Trophoblast cell (in vitro differentiated cells and primary cell): Measurements from ENCODE around the gene ZGPAT.
"Not testable (repeated sequence)": the region's sequence is repeated elsewhere in the genome, so short reads cannot be mapped to it uniquely, and the experiment has no call there.

Experiments used
- DNase-seq, 2 donors: peaks; one replicate each; pipeline ENCODE4 v3.0.0-alpha.2; 2016
- H2AFZ ChIP-seq: 2 replicates; pipeline ENCODE4 v1.6.1; 2013; ENCODE audit warnings: low read length, moderate library complexity, mild to moderate bottlenecking; ENCODE audit not compliant: insufficient read depth, poor library complexity
- H2AK5ac ChIP-seq: 2 replicates; pipeline ENCODE4 v1.6.1; 2013; ENCODE audit warnings: mild to moderate bottlenecking, low read length
- H2BK120ac ChIP-seq: 2 replicates; pipeline ENCODE4 v1.6.1; 2013; ENCODE audit warnings: low read length, mild to moderate bottlenecking, moderate library complexity; ENCODE audit not compliant: insufficient read depth, poor library complexity
- H2BK12ac ChIP-seq: 2 replicates; pipeline ENCODE4 v1.6.1; 2013; ENCODE audit warnings: mild to moderate bottlenecking, low read length, moderate library complexity
- H2BK5ac ChIP-seq: 2 replicates; pipeline ENCODE4 v1.6.1; 2013; ENCODE audit warnings: low read length, low read depth, moderate library complexity, mild to moderate bottlenecking; ENCODE audit not compliant: poor library complexity
- H3K14ac ChIP-seq: 2 replicates; pipeline ENCODE4 v1.6.1; 2013; ENCODE audit warnings: mild to moderate bottlenecking, low read length
- H3K18ac ChIP-seq: 2 replicates; pipeline ENCODE4 v1.6.1; 2013; ENCODE audit warnings: mild to moderate bottlenecking, low read length
- H3K23ac ChIP-seq: 2 replicates; pipeline ENCODE4 v1.6.1; 2013; ENCODE audit warnings: low read length
- H3K27ac ChIP-seq: 2 replicates; pipeline ENCODE4 v1.5.1; 2013; ENCODE audit warnings: low read depth, mild to moderate bottlenecking, inconsistent platforms, low read length, moderate library complexity
- H3K27me3 ChIP-seq: 2 replicates; pipeline ENCODE4 v1.6.1; 2013; ENCODE audit warnings: inconsistent platforms, mild to moderate bottlenecking, low read length, moderate library complexity; ENCODE audit not compliant: insufficient read depth
- H3K36me3 ChIP-seq, 2 experiments: 1 replicate in 1 of 2; 2 replicates in 1 of 2; pipeline ENCODE4 v1.6.1; 2013; ENCODE audit warnings: low read length in 2 of 2, mild to moderate bottlenecking in 2 of 2, moderate library complexity in 1 of 2; ENCODE audit not compliant: insufficient read depth in 2 of 2, control insufficient read depth in 1 of 2
- H3K4ac ChIP-seq: 2 replicates; pipeline ENCODE4 v1.6.1; 2013; ENCODE audit warnings: low read depth, mild to moderate bottlenecking, low read length, moderate library complexity
- H3K4me1 ChIP-seq, 2 experiments: 1 replicate in 1 of 2; 2 replicates in 1 of 2; pipeline ENCODE4 v1.6.1; 2013; ENCODE audit warnings: low read length in 2 of 2, mild to moderate bottlenecking in 2 of 2, moderate library complexity in 1 of 2; ENCODE audit not compliant: insufficient read depth in 2 of 2, control insufficient read depth in 1 of 2
- H3K4me2 ChIP-seq: 2 replicates; pipeline ENCODE4 v1.6.1; 2013; ENCODE audit warnings: inconsistent platforms, mild to moderate bottlenecking, low read length, moderate library complexity
- H3K4me3 ChIP-seq: 2 replicates; pipeline ENCODE4 v1.5.1; 2013; ENCODE audit warnings: mild to moderate bottlenecking, low read depth, low read length, inconsistent platforms
- H3K79me1 ChIP-seq: one replicate; pipeline ENCODE4 v1.6.1; 2013; ENCODE audit warnings: low read length
- H3K79me2 ChIP-seq: 2 replicates; pipeline ENCODE4 v1.6.1; 2013; ENCODE audit warnings: low read length, mild to moderate bottlenecking; ENCODE audit not compliant: control insufficient read depth, insufficient read depth, poor library complexity
- H3K9ac ChIP-seq: 2 replicates; pipeline ENCODE4 v1.6.1; 2013; ENCODE audit warnings: mild to moderate bottlenecking, low read length
- H3K9me3 ChIP-seq: 2 replicates; pipeline ENCODE4 v1.6.1; 2013; ENCODE audit warnings: low read depth, mild to moderate bottlenecking, control low read depth, inconsistent platforms, low read length; ENCODE audit not compliant: insufficient read depth
- H4K12ac ChIP-seq: 2 replicates; pipeline ENCODE4 v1.6.1; 2013; ENCODE audit warnings: low read depth, mild to moderate bottlenecking, low read length, moderate library complexity
- H4K8ac ChIP-seq: 2 replicates; pipeline ENCODE4 v1.6.1; 2013; ENCODE audit warnings: low read depth, mild to moderate bottlenecking, low read length, moderate library complexity
- H4K91ac ChIP-seq: one replicate; pipeline ENCODE4 v1.6.1; 2013; ENCODE audit warnings: low read depth, mild to moderate bottlenecking, low read length, moderate library complexity
- WGBS: extraction: QIAGEN DNeasy Blood & Tissue Kit; methylation state at CpG from one replicate; pipeline ENCODE4 v1.1.7; 2013; ENCODE audit warnings: missing lambda C conversion rate; ENCODE audit not compliant: insufficient read length, insufficient coverage; ENCODE audit errors: extremely low coverage; 5-methylcytosine and 5-hydroxymethylcytosine counted together

Gene ZGPAT

GRCh38 chr20:63667858-63668257, 40.0 kb upstream of the ZGPAT start:
- H3K27ac ChIP-seq = no peak overlapping the region

GRCh38 chr20:63668351-63668750, 39.5 kb upstream of the ZGPAT start:
- Histone ChIP-seq H3K9me3 (no peaks in the 10 kb centered on the region), H2BK120ac (no peak overlapping the region), H3K79me2 (no peaks in the 10 kb centered on the region), H2BK5ac (no peak overlapping the region), H3K27me3 (no peaks in the 10 kb centered on the region), H3K4me3 (no peak overlapping the region), H3K79me1 (no peaks in the 10 kb centered on the region), H4K12ac (no peak overlapping the region), H3K4ac (no peak overlapping the region), H4K8ac (no peak overlapping the region), H2BK12ac (no peak overlapping the region), H3K36me3 (peaks cover 52 to 54% of the 10 kb centered on the region in 2 experiments), H2AFZ (no peak overlapping the region), H3K4me1 (no peaks in the 10 kb centered on the region), H4K91ac (no peak overlapping the region), H2AK5ac (no peak overlapping the region), H3K27ac (no peak overlapping the region), H3K18ac (no peak overlapping the region), H3K23ac (no peak overlapping the region), H3K14ac (no peak overlapping the region), H3K9ac (no peak overlapping the region), H3K4me2 (no peak overlapping the region)
- no CpG with 5 or more reads among the region's 11 CpGs for WGBS
- no peak for DNase-seq

More at GRCh38 chr20:63667858-63668257, 40.0 kb upstream of the ZGPAT start:
- no peak overlapping the region for H4K8ac ChIP-seq
- H3K4me1 ChIP-seq = no peaks in the 10 kb centered on the region
- no peak overlapping the region for H2BK5ac ChIP-seq
- H3K9ac ChIP-seq = no peak overlapping the region
- H2AFZ ChIP-seq = no peak overlapping the region
- no peak overlapping the region for H4K91ac ChIP-seq
- no CpG with 5 or more reads among the region's 16 CpGs for WGBS
- H3K36me3 ChIP-seq = peaks cover 57 to 59% of the 10 kb centered on the region in 2 experiments
- H3K14ac ChIP-seq = no peak overlapping the region
- no peak overlapping the region for H3K4me3 ChIP-seq
- H3K23ac ChIP-seq = no peak overlapping the region
- no peaks in the 10 kb centered on the region for H3K79me2 ChIP-seq
- no peaks in the 10 kb centered on the region for H3K27me3 ChIP-seq
- H4K12ac ChIP-seq = no peak overlapping the region
- H3K4me2 ChIP-seq = no peak overlapping the region
- no peak for DNase-seq
- no peaks in the 10 kb centered on the region for H3K9me3 ChIP-seq
- no peak overlapping the region for H3K4ac ChIP-seq
- H2BK120ac ChIP-seq = no peak overlapping the region
- H3K79me1 ChIP-seq = no peaks in the 10 kb centered on the region
- H3K18ac ChIP-seq = no peak overlapping the region
- no peak overlapping the region for H2BK12ac ChIP-seq
- H2AK5ac ChIP-seq = no peak overlapping the region

- not testable (repeated sequence) for H4K91ac ChIP-seq, H3K27me3 ChIP-seq, H2AK5ac ChIP-seq, H2BK5ac ChIP-seq, H3K4me3 ChIP-seq, H3K27ac ChIP-seq, DNase-seq, H3K4ac ChIP-seq, H3K9ac ChIP-seq, H3K23ac ChIP-seq, H3K79me1 ChIP-seq, H3K18ac ChIP-seq, H3K79me2 ChIP-seq, H3K4me1 ChIP-seq, H3K9me3 ChIP-seq, H2AFZ ChIP-seq, H4K12ac ChIP-seq, H3K4me2 ChIP-seq, H2BK120ac ChIP-seq, H2BK12ac ChIP-seq, H3K14ac ChIP-seq, H4K8ac ChIP-seq
- no CpG with 5 or more reads among the region's 12 CpGs for WGBS
- peaks cover 47 to 53% of the 10 kb centered on the region in 2 experiments for H3K36me3 ChIP-seq
Observed at GRCh38 chr20:63671695-63672094, 36.1 kb upstream of the ZGPAT start.

GRCh38 chr20:63672666-63673065, 35.2 kb upstream of the ZGPAT start:
- Histone ChIP-seq H2BK12ac (no peak overlapping the region), H3K9ac (no peak overlapping the region), H4K91ac (no peak overlapping the region), H3K4me1 (no peaks in the 10 kb centered on the region), H2AFZ (no peak overlapping the region), H3K4me3 (no peak overlapping the region), H3K79me2 (no peaks in the 10 kb centered on the region), H3K18ac (no peak overlapping the region), H2BK120ac (no peak overlapping the region), H3K27ac (no peak overlapping the region), H3K27me3 (no peaks in the 10 kb centered on the region), H3K14ac (no peak overlapping the region), H3K9me3 (peaks cover 2% of the 10 kb centered on the region), H2AK5ac (no peak overlapping the region), H3K4me2 (no peak overlapping the region), H3K4ac (no peak overlapping the region), H2BK5ac (no peak overlapping the region), H3K79me1 (no peaks in the 10 kb centered on the region), H4K12ac (no peak overlapping the region), H4K8ac (no peak overlapping the region), H3K23ac (no peak overlapping the region), H3K36me3 (peaks cover 44 to 48% of the 10 kb centered on the region in 2 experiments)
- DNase-seq = no peak
- WGBS = no CpG with 5 or more reads among the region's 10 CpGs
